ENCODE results near the gene ARG2.

The ARG2 gene

GRCh38 chr14:67579040-67579439 is 40.7 kb upstream of the ARG2 start:
- no peak for TF ChIP-seq CTCF (IDR thresholded peaks at IDR 0.05; ENCODE audit: control insufficient read depth, insufficient read depth, low read depth, low read length, missing control alignments)
- no peak overlapping the region for H3K4me3 ChIP-seq (ENCODE audit: control insufficient read depth, low read depth, low read length)
- DNase-seq (ENCODE audit: low read depth) = no peak

- no peak for TF ChIP-seq CTCF (IDR thresholded peaks at IDR 0.05; ENCODE audit: control insufficient read depth, insufficient read depth, low read depth, low read length, missing control alignments)
- H3K4me3 ChIP-seq (ENCODE audit: control insufficient read depth, low read depth, low read length) = no peak overlapping the region
- no peak for DNase-seq (ENCODE audit: low read depth)
Measured at GRCh38 chr14:67579636-67580035, 40.1 kb upstream of the ARG2 start.

- no peak for TF ChIP-seq CTCF (IDR thresholded peaks at IDR 0.05; ENCODE audit: control insufficient read depth, insufficient read depth, low read depth, low read length, missing control alignments)
- DNase-seq (ENCODE audit: low read depth) = no peak
Measured at GRCh38 chr14:67580336-67581171, 39.2 kb upstream of the ARG2 start.

GRCh38 chr14:67581643-67582042 is 38.1 kb upstream of the ARG2 start:
- DNase-seq (ENCODE audit: low read depth) = no peak
- no peak overlapping the region for H3K4me3 ChIP-seq (ENCODE audit: control insufficient read depth, low read depth, low read length)
- no peak for TF ChIP-seq CTCF (IDR thresholded peaks at IDR 0.05; ENCODE audit: control insufficient read depth, insufficient read depth, low read depth, low read length, missing control alignments)

More at GRCh38 chr14:67580336-67581171, 39.2 kb upstream of the ARG2 start:
- no peak overlapping the region for H3K4me3 ChIP-seq (ENCODE audit: control insufficient read depth, low read depth, low read length)

DNA sequence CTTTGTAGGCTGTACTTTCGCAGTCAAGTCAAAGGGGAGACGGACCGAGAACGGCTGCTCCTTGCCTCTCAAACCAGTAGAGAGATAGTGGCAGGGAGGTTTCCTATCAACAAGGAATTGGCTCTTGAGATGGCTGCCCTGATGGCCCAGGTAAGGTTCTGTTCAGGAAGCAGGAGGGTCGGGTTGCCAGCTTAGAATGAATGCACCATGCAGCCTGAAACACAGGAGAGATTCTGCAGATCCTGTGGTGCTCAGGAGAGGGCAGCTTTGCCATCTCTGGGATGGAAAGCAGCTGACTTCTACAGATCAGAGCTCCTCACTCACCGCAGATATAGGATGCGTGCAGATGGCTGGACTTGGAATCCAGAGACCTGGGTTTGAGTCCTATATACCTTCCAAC is 37.7 kb upstream of the ARG2 start:
- TF ChIP-seq CTCF (IDR thresholded peaks at IDR 0.05; ENCODE audit: control insufficient read depth, insufficient read depth, low read depth, low read length, missing control alignments) = no peak
- no peak for DNase-seq (ENCODE audit: low read depth)
- H3K4me3 ChIP-seq (ENCODE audit: control insufficient read depth, low read depth, low read length) = no peak overlapping the region

DNA sequence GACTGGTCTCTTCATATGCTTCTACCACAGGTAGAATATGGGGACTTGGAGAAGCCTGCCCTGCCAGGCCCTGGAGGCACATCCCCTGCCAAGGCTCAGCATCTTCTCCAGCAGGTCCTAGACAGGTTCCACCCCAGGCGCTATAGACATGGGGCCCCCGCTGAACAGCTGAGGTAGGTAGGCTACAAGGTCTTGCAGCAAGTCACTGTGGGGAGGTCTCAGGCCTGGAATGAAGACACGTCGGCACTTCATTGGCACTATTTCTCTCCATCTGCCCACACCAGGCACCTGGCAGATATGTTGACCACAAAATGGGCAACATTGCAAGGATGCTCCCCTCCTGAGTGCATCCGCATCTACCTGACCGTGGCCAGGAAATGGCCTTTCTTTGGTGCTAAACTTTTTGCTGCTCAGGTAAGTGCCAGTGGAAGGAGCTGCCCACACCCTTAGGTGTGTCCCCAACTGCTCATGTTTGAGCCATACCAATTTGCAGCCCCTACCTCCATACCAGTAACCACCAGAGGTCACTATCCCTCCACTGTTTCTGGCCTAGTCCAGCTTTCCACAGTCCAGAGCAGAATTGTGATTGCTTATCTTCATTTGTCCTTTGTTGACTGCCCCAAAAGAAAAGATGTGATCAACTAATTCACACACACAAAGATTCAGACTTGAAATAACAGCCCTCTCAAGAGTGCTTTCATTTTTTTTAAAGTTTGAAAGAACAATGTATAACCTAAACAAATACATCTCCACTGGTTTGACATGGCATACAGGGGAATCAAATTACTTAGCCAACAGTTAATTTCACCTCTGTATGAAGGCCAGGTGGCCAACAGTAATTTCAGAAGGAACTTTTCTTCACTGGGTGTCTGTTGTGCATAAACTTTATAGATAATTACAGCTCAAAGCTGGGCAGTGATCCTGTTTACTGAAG is 35.7 kb upstream of the ARG2 start:
- no peak overlapping the region for H3K4me3 ChIP-seq (ENCODE audit: control insufficient read depth, low read depth, low read length)
- peak; percentile 83 for TF ChIP-seq CTCF (IDR thresholded peaks at IDR 0.05; ENCODE audit: control insufficient read depth, insufficient read depth, low read depth, low read length, missing control alignments)
- DNase-seq (ENCODE audit: low read depth) = no peak
